ENCODE measurements around the gene NMNAT1. TPM values are rescaled to one million over a fixed set of nuclear protein-coding genes. Genes with fewer than 3 reads are reported as not detected.

Gene NMNAT1
- total RNA-seq, 1 donor from 2014 or later = 11.0 TPM

DNA sequence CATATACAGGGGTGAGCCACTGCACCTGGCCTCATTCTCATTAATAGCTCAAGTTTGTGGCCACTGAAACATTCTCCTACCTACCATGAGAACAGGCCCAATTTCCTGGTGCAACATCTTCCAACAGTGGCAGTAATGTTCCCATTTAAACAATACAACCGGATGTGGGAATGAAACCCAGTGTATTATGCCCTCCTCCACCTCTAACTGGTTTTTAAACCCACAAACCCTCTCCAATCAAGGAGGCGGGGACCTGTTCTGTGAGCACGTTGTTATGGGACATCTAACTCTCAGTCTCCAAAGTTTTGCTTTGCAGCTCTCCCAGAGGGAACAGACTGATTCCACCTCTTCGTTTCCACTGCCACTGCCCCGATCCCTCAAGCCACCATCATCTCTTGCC is 35.8 kb upstream of the NMNAT1 start:
- H3K9me3 Mint-ChIP-seq (ENCODE audit: low read depth) = no peaks in the 10 kb centered on the region
- H3K27ac Mint-ChIP-seq = no peak overlapping the region
- no peak for DNase-seq (ENCODE audit: low spot score, unreplicated experiment)
- H3K4me1 Mint-ChIP-seq (ENCODE audit: low read depth) = peaks cover 36% of the 10 kb centered on the region
- H3K36me3 Mint-ChIP-seq (ENCODE audit: insufficient read depth) = peaks cover 4% of the 10 kb centered on the region
- no peaks in the 10 kb centered on the region for H3K27me3 Mint-ChIP-seq
- TF ChIP-seq CTCF (IDR thresholded peaks at IDR 0.05; ENCODE audit: unreplicated experiment) = no peak
- H3K4me3 Mint-ChIP-seq (ENCODE audit: low read depth) = no peak overlapping the region

DNA sequence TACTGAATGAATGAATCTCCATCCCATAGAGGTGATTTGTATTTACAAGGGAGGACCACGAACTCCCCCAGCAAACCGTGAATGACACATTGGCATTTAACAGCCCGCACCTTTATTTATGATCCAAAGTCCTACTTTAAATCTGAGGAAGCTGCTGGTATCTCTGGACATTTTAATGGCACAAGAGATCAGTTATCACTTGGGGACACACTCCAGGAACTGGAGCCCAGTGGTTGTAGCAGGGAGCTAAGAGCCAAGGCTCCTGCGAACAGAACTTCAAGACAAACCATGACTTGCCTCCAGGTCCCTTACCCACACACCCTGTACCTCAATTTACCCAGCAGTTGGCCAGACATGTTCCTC is 34.4 kb upstream of the NMNAT1 start:
- H3K36me3 Mint-ChIP-seq (ENCODE audit: insufficient read depth) = peaks cover 4% of the 10 kb centered on the region
- H3K27me3 Mint-ChIP-seq = no peaks in the 10 kb centered on the region
- peak overlapping the region; percentile 97 for H3K27ac Mint-ChIP-seq
- TF ChIP-seq CTCF (IDR thresholded peaks at IDR 0.05; ENCODE audit: unreplicated experiment) = no peak
- H3K4me3 Mint-ChIP-seq (ENCODE audit: low read depth) = peak overlapping the region; percentile 99
- DNase-seq (ENCODE audit: low spot score, unreplicated experiment) = no peak
- H3K4me1 Mint-ChIP-seq (ENCODE audit: low read depth) = peaks cover 36% of the 10 kb centered on the region
- no peaks in the 10 kb centered on the region for H3K9me3 Mint-ChIP-seq (ENCODE audit: low read depth)

DNA sequence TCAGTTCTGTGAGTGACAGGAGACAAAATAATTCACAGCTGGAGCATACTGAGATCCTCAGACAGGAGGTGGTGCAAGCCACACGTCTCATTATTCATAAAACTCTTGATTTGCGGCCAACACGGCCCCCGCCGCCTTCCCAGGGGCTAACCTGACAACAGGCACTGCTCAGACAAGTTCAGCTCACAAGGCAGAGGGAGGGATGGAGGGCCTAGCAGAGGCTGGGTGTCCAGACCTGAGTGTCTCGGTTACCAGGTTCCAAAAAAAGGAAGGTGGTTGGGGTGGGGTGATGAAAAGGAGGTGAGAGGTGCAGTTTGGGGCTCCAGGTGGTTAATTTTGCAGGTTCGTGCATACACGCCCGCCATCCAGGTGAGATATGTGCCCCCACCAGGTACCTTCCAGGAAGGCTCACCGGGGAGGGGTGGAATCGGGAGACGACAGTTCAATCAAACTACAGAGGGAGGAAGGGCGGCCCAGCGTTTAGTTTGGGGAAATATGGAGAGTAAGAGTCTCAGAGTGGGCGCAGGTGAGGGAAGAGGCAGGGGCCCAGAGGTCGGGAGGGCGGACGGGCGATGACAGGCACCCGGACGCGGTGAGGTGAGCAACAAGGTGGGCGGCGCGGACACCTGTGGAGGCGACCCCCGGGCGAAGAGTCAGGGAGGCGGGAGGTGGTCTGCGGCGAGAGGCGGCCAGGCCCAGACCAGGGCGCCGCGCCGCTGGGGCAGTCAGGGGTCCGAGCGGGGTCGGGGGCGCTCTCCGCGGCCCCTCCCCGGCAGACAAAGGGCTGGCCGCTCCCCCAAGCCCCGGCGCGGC is 33.8 kb upstream of the NMNAT1 start:
- TF ChIP-seq CTCF (IDR thresholded peaks at IDR 0.05; ENCODE audit: unreplicated experiment) = no peak
- DNase-seq (ENCODE audit: low spot score, unreplicated experiment) = peak; percentile 29
- Mint-ChIP-seq H3K9me3 (ENCODE audit: low read depth) (no peaks in the 10 kb centered on the region), H3K4me1 (ENCODE audit: low read depth) (peaks cover 42% of the 10 kb centered on the region), H3K36me3 (ENCODE audit: insufficient read depth) (peaks cover 4% of the 10 kb centered on the region), H3K4me3 (ENCODE audit: low read depth) (peak overlapping the region; percentile 99), H3K27ac (peak overlapping the region; percentile 97), H3K27me3 (no peaks in the 10 kb centered on the region)

DNA sequence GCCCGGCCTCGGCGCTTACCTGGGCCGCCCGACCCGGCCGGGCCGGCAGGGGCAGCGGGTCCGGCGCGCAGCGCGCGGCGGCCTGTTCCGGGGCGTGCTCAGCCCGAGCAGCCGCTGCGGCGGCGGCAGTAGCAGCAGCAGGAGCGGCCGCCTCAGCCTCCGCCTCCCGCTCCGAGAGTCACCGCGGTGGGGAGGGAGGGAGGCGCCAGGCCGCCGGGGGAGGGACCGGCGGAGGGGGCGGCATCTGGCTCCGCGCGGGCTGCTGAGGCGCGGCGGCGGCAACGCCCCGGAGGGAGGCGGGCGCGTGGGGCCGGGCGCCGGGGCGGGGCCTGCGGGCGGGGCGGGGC is 33.2 kb upstream of the NMNAT1 start, which contains the start of gene CTNNBIP1:
Gene CTNNBIP1, minus strand, starts transcription at position 194 of the 347 bp plus-strand sequence. CDS start 38,205 bp downstream, outside the sequence.
- no peak for TF ChIP-seq CTCF (IDR thresholded peaks at IDR 0.05; ENCODE audit: unreplicated experiment)
- no peak for DNase-seq (ENCODE audit: low spot score, unreplicated experiment)
- H3K9me3 Mint-ChIP-seq (ENCODE audit: low read depth) = no peaks in the 10 kb centered on the region
- H3K36me3 Mint-ChIP-seq (ENCODE audit: insufficient read depth) = peaks cover 4% of the 10 kb centered on the region
- peak within 1 kb of the TSS; percentile 99 for H3K4me3 Mint-ChIP-seq (ENCODE audit: low read depth)
- H3K4me1 Mint-ChIP-seq (ENCODE audit: low read depth) = peaks cover 42% of the 10 kb centered on the region
- peak within 1 kb of the TSS; percentile 99 for H3K27ac Mint-ChIP-seq
- H3K27me3 Mint-ChIP-seq = no peaks in the 10 kb centered on the region

DNA sequence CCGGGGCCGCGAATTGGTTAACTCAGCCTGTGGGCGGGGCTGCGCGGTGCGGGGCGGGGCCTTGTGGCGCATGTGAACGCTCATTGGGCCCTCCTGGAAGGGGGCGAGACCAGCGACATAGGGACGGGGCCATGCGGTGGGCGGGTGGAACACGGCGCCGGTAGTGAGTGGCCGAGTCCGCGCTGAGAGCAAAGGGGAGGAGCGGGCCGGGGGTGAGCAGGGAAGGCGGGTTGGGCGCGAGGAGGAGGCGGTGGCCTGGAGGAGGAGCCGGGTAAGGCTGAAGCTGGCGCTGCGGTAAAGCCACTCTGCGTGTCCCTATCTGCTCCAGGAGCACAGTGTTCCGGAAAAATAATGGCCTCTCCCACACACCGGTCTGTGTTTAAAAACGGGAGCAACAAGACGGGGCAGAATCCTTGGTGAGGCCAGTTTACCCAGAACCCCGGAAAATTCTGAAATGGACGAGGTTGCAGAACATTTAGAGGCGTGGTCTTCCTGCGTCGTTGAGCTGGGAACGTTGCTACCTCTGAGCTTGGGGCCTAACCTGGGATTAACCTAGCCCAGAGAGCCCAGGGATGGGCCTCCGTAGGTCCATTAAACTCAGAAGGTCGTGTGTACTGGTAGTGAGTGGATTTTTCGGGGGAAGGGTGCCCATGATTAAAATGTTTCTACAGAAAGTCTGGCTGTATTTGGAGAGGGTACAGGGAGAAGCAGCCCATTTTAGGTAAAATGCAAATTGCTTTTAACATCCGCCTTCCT is 32.7 kb upstream of the NMNAT1 start:
- Mint-ChIP-seq H3K27me3 (no peaks in the 10 kb centered on the region), H3K4me3 (ENCODE audit: low read depth) (peak overlapping the region; percentile 92), H3K9me3 (ENCODE audit: low read depth) (no peaks in the 10 kb centered on the region), H3K36me3 (ENCODE audit: insufficient read depth) (peaks cover 4% of the 10 kb centered on the region), H3K4me1 (ENCODE audit: low read depth) (peaks cover 41% of the 10 kb centered on the region), H3K27ac (peak overlapping the region; percentile 99)
- TF ChIP-seq CTCF (IDR thresholded peaks at IDR 0.05; ENCODE audit: unreplicated experiment) = no peak
- peak; percentile 100 for DNase-seq (ENCODE audit: low spot score, unreplicated experiment)
